K562 (cell line): ENCODE results near the gene USP35. TPM values are rescaled to one million over a fixed set of nuclear protein-coding genes. Genes with fewer than 3 reads are reported as not detected.

ENCODE experiments used
- ATAC-seq: fragments of 200-7000 bp; cut with Tn5 transposase; 3 replicates; pipeline ENCODE4 v1.9.1; 2020; ENCODE audit warnings: moderate library complexity
- BruUV-seq: library from RNA; stranded (reverse); fragments of 400-500 nt; replicated peaks from 2 replicates; lab custom pipeline; 2021; lab: Mats Ljungman, UMichigan
- CTCF ChIA-PET: fragments of 300-600 bp; formaldehyde crosslinking; extraction: SDS; loops from one replicate; lab custom pipeline; 2021; ENCODE audit warnings: low intra/inter-chr PET ratio; lab: Yijun Ruan, JAX
- POLR2A ChIA-PET: fragments of 300-600, 350-650 bp; sonication (Branson Sonifier 250); formaldehyde crosslinking; extraction: SDS; loops from one replicate; lab custom pipeline; 2021; ENCODE audit warnings: antibody characterized with exemption, inconsistent platforms; lab: Yijun Ruan, JAX
- DNase-seq, 4 experiments: peaks; one replicate each; pipeline versions ENCODE4 v3.0.0 to v3.0.0-alpha.2; 2011 to 2018; ENCODE audit warnings: low spot score in 3 of 4, mixed read lengths in 3 of 4; ENCODE audit errors: extremely low read depth in 1 of 4
- FAIRE-seq: peaks from 2 replicates; lab custom pipeline; 2011; peaks lifted over from hg19 to GRCh38; lab: Jason Lieb, UNC
- H2AFZ ChIP-seq: 2 replicates; pipeline ENCODE4 v1.6.0; 2011; ENCODE audit warnings: low read depth, low read length, control low read depth, inconsistent platforms
- H3K27ac ChIP-seq: fragments of 200-600 bp; 3 replicates; pipeline ENCODE4 v1.8.0; 2011; ENCODE audit warnings: low read depth, mild to moderate bottlenecking, control low read depth, inconsistent platforms, low read length, moderate library complexity, mixed read lengths; ENCODE audit errors: extremely low read depth
- H3K27me3 ChIP-seq, 2 experiments: fragments of 300-600 bp in 1 of 2; 2 replicates in 1 of 2; 3 replicates in 1 of 2; pipeline versions ENCODE4 v1.6.0 to v1.8.0; 2011; ENCODE audit warnings: inconsistent platforms in 2 of 2, low read length in 2 of 2, mild to moderate bottlenecking in 1 of 2, mixed read lengths in 1 of 2, moderate library complexity in 1 of 2; ENCODE audit not compliant: control insufficient read depth in 2 of 2, insufficient read depth in 2 of 2
- H3K36me3 ChIP-seq: fragments of 300-600 bp; 3 replicates; pipeline ENCODE4 v1.8.0; 2011; ENCODE audit warnings: mild to moderate bottlenecking, low read length, inconsistent platforms; ENCODE audit not compliant: control insufficient read depth, insufficient read depth
- H3K4me1 ChIP-seq, 2 experiments: fragments of 200-600 bp in 1 of 2; replicated peaks in 1 of 2; 2 replicates in 1 of 2; 3 replicates in 1 of 2; pipeline versions ENCODE4 v1.5.1 to v1.8.0; 2011; ENCODE audit warnings: inconsistent platforms in 2 of 2, low read length in 2 of 2, mild to moderate bottlenecking in 1 of 2, mixed read lengths in 1 of 2, moderate library complexity in 1 of 2; ENCODE audit not compliant: control insufficient read depth in 2 of 2, insufficient read depth in 2 of 2
- H3K4me2 ChIP-seq: 2 replicates; pipeline ENCODE4 v1.6.1; 2011; ENCODE audit warnings: low read length, control low read depth, inconsistent platforms, mixed read lengths; ENCODE audit not compliant: insufficient read depth
- H3K4me3 ChIP-seq: fragments of 200-600 bp; sonication (generic), shearing (Covaris generic); 2 replicates; pipeline ENCODE4 v1.5.1; 2016; ENCODE audit warnings: control low read depth, inconsistent platforms
- H3K79me2 ChIP-seq: fragments of 200-600 bp; 3 replicates; pipeline ENCODE4 v1.8.0; 2011; ENCODE audit warnings: low read length, inconsistent platforms; ENCODE audit not compliant: control insufficient read depth, insufficient read depth
- H3K9ac ChIP-seq, 2 experiments: 2 replicates each; pipeline versions ENCODE4 v1.6.0 to v1.6.1; 2011; ENCODE audit warnings: low read depth in 2 of 2, low read length in 2 of 2, control low read depth in 1 of 2, inconsistent platforms in 1 of 2, mild to moderate bottlenecking in 1 of 2, mixed read lengths in 1 of 2; ENCODE audit not compliant: insufficient read depth in 1 of 2
- H3K9me1 ChIP-seq: one replicate; pipeline ENCODE4 v1.6.0; 2011; ENCODE audit warnings: inconsistent platforms, mild to moderate bottlenecking, low read length, moderate library complexity; ENCODE audit not compliant: control insufficient read depth, insufficient read depth
- H3K9me3 ChIP-seq: replicated peaks from 2 replicates; pipeline ENCODE4 v1.5.1; 2011; ENCODE audit warnings: low read depth, low read length, inconsistent platforms; ENCODE audit not compliant: control insufficient read depth, insufficient read depth
- H4K20me1 ChIP-seq: replicated peaks from 2 replicates; pipeline ENCODE4 v1.6.1; 2011; ENCODE audit warnings: low read length, inconsistent platforms, mixed read lengths; ENCODE audit not compliant: control insufficient read depth, insufficient read depth
- BACH1 ChIP-seq: fragments of 200-800 bp; sonication (Bioruptor generic); IDR thresholded peaks from 2 replicates; pipeline ENCODE4 v1.6.1; 2016; ENCODE audit warnings: missing genetic modification characterization, missing compliant biosample characterization
- C11orf30 ChIP-seq: fragments of 450-650 bp; IDR thresholded peaks from 2 replicates; pipeline ENCODE4 v1.6.1; 2016; ENCODE audit warnings: low read depth, mild to moderate bottlenecking
- CEBPB ChIP-seq: fragments of 450-650 bp; IDR thresholded peaks from 2 replicates; pipeline ENCODE4 v1.6.1; 2016; ENCODE audit warnings: missing genetic modification characterization, missing compliant biosample characterization
- CEBPG ChIP-seq, 3 experiments: fragments of 200-800 bp in 1 of 3; sonication (Bioruptor generic) in 1 of 3; sonication (generic) in 1 of 3; formaldehyde crosslinking in 1 of 3; IDR thresholded peaks in 2 of 3; conservative IDR thresholded peaks in 1 of 3; 2 replicates each; pipeline versions ENCODE4 v1.6.1 to v1.8.0; 2016 to 2022; ENCODE audit warnings: missing compliant biosample characterization in 2 of 3, missing genetic modification characterization in 2 of 3, mild to moderate bottlenecking in 1 of 3, missing genetic modification reagents in 1 of 3
- IFI16 ChIP-seq: fragments of 250-450 bp; sonication (Bioruptor Pico); IDR thresholded peaks from 2 replicates; pipeline ENCODE4 v2.1.2; 2022; ENCODE audit warnings: mild to moderate bottlenecking, inconsistent platforms
- MAFF ChIP-seq: IDR thresholded peaks from 2 replicates; pipeline ENCODE4 v1.6.1; 2012; ENCODE audit warnings: low read length, improper control_type of control experiment
- MAFG ChIP-seq: fragments of 450-650 bp; conservative IDR thresholded peaks from 2 replicates; pipeline ENCODE4 v1.6.1; 2016; ENCODE audit warnings: missing genetic modification characterization, missing compliant biosample characterization
- MAFK ChIP-seq: IDR thresholded peaks from 2 replicates; pipeline ENCODE4 v1.6.1; 2011; ENCODE audit warnings: low read length, improper control_type of control experiment
- NFE2 ChIP-seq: IDR thresholded peaks from 2 replicates; pipeline ENCODE4 v1.6.1; 2014; ENCODE audit warnings: antibody characterized with exemption, low read depth
- ZBTB7A ChIP-seq: IDR thresholded peaks from 2 replicates; pipeline ENCODE4 v1.6.1; 2011; ENCODE audit warnings: low read depth, mild to moderate bottlenecking, low read length, moderate library complexity, borderline replicate concordance; ENCODE audit not compliant: control insufficient read depth
- ZFPM2 ChIP-seq: fragments of 250-450 bp; sonication (Bioruptor Pico); IDR thresholded peaks from 2 replicates; pipeline ENCODE4 v1.5.1; 2022; ENCODE audit warnings: mild to moderate bottlenecking
- ZNF316 ChIP-seq: fragments of 450-650 bp; IDR thresholded peaks from 2 replicates; pipeline ENCODE4 v1.6.1; 2016
- ZNF592 ChIP-seq: fragments of 450-650 bp; IDR thresholded peaks from 2 replicates; pipeline ENCODE4 v1.6.1; 2017; ENCODE audit warnings: antibody characterized with exemption, mild to moderate bottlenecking
- WGBS: fragments of 100-300 bp; shearing (Covaris generic); methylation state at CpG from one replicate; pipeline ENCODE4 v1.1.6; 2016; ENCODE audit warnings: low coverage, mixed read lengths; ENCODE audit not compliant: insufficient coverage; ENCODE audit errors: missing lambda C conversion rate; 5-methylcytosine and 5-hydroxymethylcytosine counted together
- in situ Hi-C: fragments of 300-500 bp; cut with MboI; formaldehyde crosslinking; loops from 4 replicates; pipeline ENCODE4 v1.15.0; 2018; ENCODE audit warnings: inconsistent platforms, mixed read lengths
- intact Hi-C: fragments of 100-400 bp; cut with micrococcal nuclease; formaldehyde crosslinking; loops from 2 replicates; pipeline ENCODE4 v1.14.2; 2022
- polyA plus RNA-seq, 8 experiments: library from polyadenylated mRNA; depleted of rRNA in 4 of 8; stranded (reverse) in 5 of 8; unstranded in 3 of 8; fragments of >200 nt; fragmentation: Nextera tagmentation in 2 of 8; fragmentation: Illumina TruSeq in 1 of 8; extraction: Ambion mirVana in 2 of 8; extraction: Trizol in 1 of 8; gene quantifications; 2 replicates each; pipeline versions ENCODE4 v1.2.1 to v1.2.3, GENCODE V29; 2011 to 2014; ENCODE audit warnings: inconsistent platforms in 1 of 8, missing spikeins in 1 of 8
- total RNA-seq, 7 experiments: library from RNA; depleted of rRNA in 6 of 7; stranded (reverse); fragments of >200 nt in 6 of 7; fragmentation: Illumina TruSeq in 2 of 7; extraction: Trizol in 2 of 7; gene quantifications; 2 replicates each; pipeline versions ENCODE4 v1.2.1 to v1.2.3, GENCODE V29; 2011 to 2021; ENCODE audit warnings: low replicate concordance in 1 of 7
- TF ChIP-seq, protein P1 (sequence below): fragments of 250-450 bp; sonication (Bioruptor Pico); IDR thresholded peaks from 2 replicates; pipeline ENCODE4 v1.4.0; 2020

USP35 gene
- total and polyA plus RNA-seq, 9 of the 15 experiments (the other 6 are each of a cell fraction or from before 2014, with no cell fraction given) = 0.01 to 4.8 (median 3.6) TPM

- Histone ChIP-seq H3K4me2 (no peak overlapping the region), H3K9me3 (no peaks in the 10 kb centered on the region), H3K9ac (no peak overlapping the region), H3K4me1 (peaks cover 5 to 15% of the 10 kb centered on the region in 2 experiments; a peak in 4 of 5 replicates), H3K36me3 (no peaks in the 10 kb centered on the region; the same call in 2 of the 3 replicates), H3K4me3 (no peak overlapping the region), H3K27ac (no peak overlapping the region), H3K9me1 (no peaks in the 10 kb centered on the region), H3K27me3 (no peaks in the 10 kb centered on the region), H4K20me1 (no peaks in the 10 kb centered on the region), H2AFZ (no peak overlapping the region), H3K79me2 (no peaks in the 10 kb centered on the region)
- no TSS peak for BruUV-seq
- no peak for DNase-seq
- ChIA-PET POLR2A (interaction anchor here (0.6 kb wide), 1 partner anchor 13 kb away, joined by 3 read pairs; no protein-coding TSS in a partner anchor), CTCF (no interaction called here)
- no peak for FAIRE-seq
- intact Hi-C loops (no loop called here), in situ Hi-C loops (no loop called here)
- 24% methylated on average over 2 of the region's 2 CpGs for WGBS
- ATAC-seq = no peak
- TF ChIP-seq BACH1 (peak; percentile 87), MAFG (peak; percentile 97), MAFF (peak; percentile 88), C11orf30 (peak; percentile 91), ZFPM2 (no peak), CEBPG (CRISPR knock-in tag; IDR thresholded peaks at IDR 0.05) (no peak), CEBPG (tag; conservative IDR thresholded peaks at IDR 0.05 in 1 of 2, IDR thresholded peaks at IDR 0.05 in 1 of 2) (peak in 1 of 2 experiments; percentile 29; a peak in 1 of 4 replicates), ZNF592 (peak; percentile 46; the same call in 1 of the 2 replicates), IFI16 (CRISPR knock-in tag) (no peak), NFE2 (peak; percentile 83), CEBPB (tag) (0 out of 2 replicates have a peak, but pooled peaks have one; percentile 11), MAFK (peak; percentile 80), ZBTB7A (no peak), ZNF316 (peak; percentile 97)
- TF ChIP-seq, protein P1, sequence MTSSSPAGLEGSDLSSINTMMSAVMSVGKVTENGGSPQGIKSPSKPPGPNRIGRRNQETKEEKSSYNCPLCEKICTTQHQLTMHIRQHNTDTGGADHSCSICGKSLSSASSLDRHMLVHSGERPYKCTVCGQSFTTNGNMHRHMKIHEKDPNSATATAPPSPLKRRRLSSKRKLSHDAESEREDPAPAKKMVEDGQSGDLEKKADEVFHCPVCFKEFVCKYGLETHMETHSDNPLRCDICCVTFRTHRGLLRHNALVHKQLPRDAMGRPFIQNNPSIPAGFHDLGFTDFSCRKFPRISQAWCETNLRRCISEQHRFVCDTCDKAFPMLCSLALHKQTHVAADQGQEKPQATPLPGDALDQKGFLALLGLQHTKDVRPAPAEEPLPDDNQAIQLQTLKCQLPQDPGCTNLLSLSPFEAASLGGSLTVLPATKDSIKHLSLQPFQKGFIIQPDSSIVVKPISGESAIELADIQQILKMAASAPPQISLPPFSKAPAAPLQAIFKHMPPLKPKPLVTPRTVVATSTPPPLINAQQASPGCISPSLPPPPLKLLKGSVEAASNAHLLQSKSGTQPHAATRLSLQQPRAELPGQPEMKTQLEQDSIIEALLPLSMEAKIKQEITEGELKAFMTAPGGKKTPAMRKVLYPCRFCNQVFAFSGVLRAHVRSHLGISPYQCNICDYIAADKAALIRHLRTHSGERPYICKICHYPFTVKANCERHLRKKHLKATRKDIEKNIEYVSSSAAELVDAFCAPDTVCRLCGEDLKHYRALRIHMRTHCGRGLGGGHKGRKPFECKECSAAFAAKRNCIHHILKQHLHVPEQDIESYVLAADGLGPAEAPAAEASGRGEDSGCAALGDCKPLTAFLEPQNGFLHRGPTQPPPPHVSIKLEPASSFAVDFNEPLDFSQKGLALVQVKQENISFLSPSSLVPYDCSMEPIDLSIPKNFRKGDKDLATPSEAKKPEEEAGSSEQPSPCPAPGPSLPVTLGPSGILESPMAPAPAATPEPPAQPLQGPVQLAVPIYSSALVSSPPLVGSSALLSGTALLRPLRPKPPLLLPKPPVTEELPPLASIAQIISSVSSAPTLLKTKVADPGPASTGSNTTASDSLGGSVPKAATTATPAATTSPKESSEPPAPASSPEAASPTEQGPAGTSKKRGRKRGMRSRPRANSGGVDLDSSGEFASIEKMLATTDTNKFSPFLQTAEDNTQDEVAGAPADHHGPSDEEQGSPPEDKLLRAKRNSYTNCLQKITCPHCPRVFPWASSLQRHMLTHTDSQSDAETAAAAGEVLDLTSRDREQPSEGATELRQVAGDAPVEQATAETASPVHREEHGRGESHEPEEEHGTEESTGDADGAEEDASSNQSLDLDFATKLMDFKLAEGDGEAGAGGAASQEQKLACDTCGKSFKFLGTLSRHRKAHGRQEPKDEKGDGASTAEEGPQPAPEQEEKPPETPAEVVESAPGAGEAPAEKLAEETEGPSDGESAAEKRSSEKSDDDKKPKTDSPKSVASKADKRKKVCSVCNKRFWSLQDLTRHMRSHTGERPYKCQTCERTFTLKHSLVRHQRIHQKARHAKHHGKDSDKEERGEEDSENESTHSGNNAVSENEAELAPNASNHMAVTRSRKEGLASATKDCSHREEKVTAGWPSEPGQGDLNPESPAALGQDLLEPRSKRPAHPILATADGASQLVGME (CRISPR knock-in tag) = no peak
These were observed 7.5 kb upstream of the USP35 start for GRCh38 chr11:78181185-78181584.
